PC-3 (cell line): ENCODE measurements around the gene PFKFB2. TPM values are rescaled to one million over a fixed set of nuclear protein-coding genes. Genes with fewer than 3 reads are reported as not detected.

Experiments
- ATAC-seq: fragments of 200-7000 bp; cut with Tn5 transposase; 2 replicates; pipeline ENCODE4 v1.9.1; 2020; ENCODE audit warnings: mild to moderate bottlenecking, moderate library complexity
- BruUV-seq: library from RNA; stranded (reverse); fragments of 400-500 nt; replicated peaks from 2 replicates; lab custom pipeline; 2021; lab: Mats Ljungman, UMichigan
- CTCF ChIA-PET: fragments of 300-600 bp; sonication (Branson Sonifier 250); formaldehyde crosslinking; loops from one replicate; lab custom pipeline; 2022; ENCODE audit warnings: antibody characterized with exemption; lab: Charles Lee
- POLR2A ChIA-PET: fragments of 300-600 bp; sonication (Branson Sonifier 250); formaldehyde crosslinking; loops from one replicate; lab custom pipeline; 2022; ENCODE audit warnings: antibody characterized with exemption; ENCODE audit not compliant: unreplicated experiment; lab: Charles Lee
- DNase-seq: peaks from one replicate; pipeline ENCODE4 v3.0.0-alpha.2; 2015
- H2AFZ ChIP-seq: fragments of 300-600 bp; sonication (generic); 2 replicates; pipeline ENCODE4 v1.6.0; 2016; ENCODE audit warnings: antibody characterized with exemption, low read length
- H3F3A ChIP-seq: fragments of 300-600 bp; sonication (generic); one replicate; pipeline ENCODE4 v1.6.0; 2017; ENCODE audit warnings: antibody characterized with exemption, low read length, control low read depth, mild to moderate bottlenecking; ENCODE audit not compliant: unreplicated experiment
- H3K27ac ChIP-seq: fragments of 300-600 bp; sonication (generic); 2 replicates; pipeline ENCODE4 v1.5.1; 2016; ENCODE audit warnings: mild to moderate bottlenecking, low read length
- H3K27me3 ChIP-seq: fragments of 300-600 bp; sonication (generic); 2 replicates; pipeline ENCODE4 v1.6.1; 2016; ENCODE audit warnings: low read length, mixed read lengths
- H3K36me3 ChIP-seq: fragments of 300-600 bp; sonication (generic); 2 replicates; pipeline ENCODE4 v1.6.1; 2016; ENCODE audit warnings: low read depth, mixed run types, low read length, mixed read lengths
- H3K4me1 ChIP-seq: fragments of 300-600 bp; sonication (generic); 2 replicates; pipeline ENCODE4 v1.5.1; 2016; ENCODE audit warnings: low read length; ENCODE audit not compliant: insufficient read depth
- H3K4me2 ChIP-seq: fragments of 300-600 bp; sonication (generic); 2 replicates; pipeline ENCODE4 v1.6.0; 2016; ENCODE audit warnings: low read length
- H3K4me3 ChIP-seq: fragments of 300-600 bp; sonication (generic); 2 replicates; pipeline ENCODE4 v1.5.1; 2016; ENCODE audit warnings: mild to moderate bottlenecking, low read length, mixed read lengths
- H3K79me2 ChIP-seq: fragments of 300-600 bp; sonication (generic); 2 replicates; pipeline ENCODE4 v1.6.1; 2017; ENCODE audit warnings: low read length, mixed read lengths
- H3K9ac ChIP-seq: fragments of 300-600 bp; sonication (generic); 2 replicates; pipeline ENCODE4 v1.6.0; 2016; ENCODE audit warnings: mild to moderate bottlenecking, low read length
- H3K9me2 ChIP-seq: fragments of 300-600 bp; sonication (generic); replicated peaks from 2 replicates; pipeline ENCODE4 v1.6.1; 2016; ENCODE audit warnings: mixed run types, low read length, mixed read lengths
- H3K9me3 ChIP-seq: fragments of 300-600 bp; sonication (generic); 2 replicates; pipeline ENCODE4 v1.6.1; 2016; ENCODE audit warnings: low read length, mixed read lengths
- H4K20me1 ChIP-seq: fragments of 300-600 bp; sonication (generic); 2 replicates; pipeline ENCODE4 v1.6.1; 2016; ENCODE audit warnings: low read length, mixed read lengths
- EZH2 ChIP-seq: fragments of 300-600 bp; sonication (generic); IDR thresholded peaks from one replicate; pipeline ENCODE4 v1.6.1; 2017; ENCODE audit warnings: antibody characterized with exemption, mild to moderate bottlenecking, low read length; ENCODE audit not compliant: unreplicated experiment
- EZH2phosphoT487 ChIP-seq: fragments of 300-600 bp; sonication (generic); IDR thresholded peaks from 2 replicates; pipeline ENCODE4 v1.6.1; 2018; ENCODE audit warnings: mild to moderate bottlenecking, antibody characterized with exemption, low read length, borderline replicate concordance
- intact Hi-C: fragments of 100-400 bp; cut with micrococcal nuclease; formaldehyde crosslinking; loops from 2 replicates; pipeline ENCODE4 v1.9.0; 2023
- total RNA-seq: library from RNA; depleted of rRNA; stranded (reverse); fragments of >200 nt; gene quantifications from 2 replicates; pipeline ENCODE4 v1.2.3, GENCODE V29; 2014; rRNA removed
- TF ChIP-seq, protein P1 (sequence below): fragments of 300-600 bp; sonication (generic); conservative IDR thresholded peaks from 2 replicates; pipeline ENCODE4 v1.5.1; 2017; ENCODE audit warnings: antibody characterized with exemption, low read depth, mild to moderate bottlenecking, low read length

Gene PFKFB2
- total RNA-seq, 1 experiment from 2014 or later, result 48.6 TPM

DNA sequence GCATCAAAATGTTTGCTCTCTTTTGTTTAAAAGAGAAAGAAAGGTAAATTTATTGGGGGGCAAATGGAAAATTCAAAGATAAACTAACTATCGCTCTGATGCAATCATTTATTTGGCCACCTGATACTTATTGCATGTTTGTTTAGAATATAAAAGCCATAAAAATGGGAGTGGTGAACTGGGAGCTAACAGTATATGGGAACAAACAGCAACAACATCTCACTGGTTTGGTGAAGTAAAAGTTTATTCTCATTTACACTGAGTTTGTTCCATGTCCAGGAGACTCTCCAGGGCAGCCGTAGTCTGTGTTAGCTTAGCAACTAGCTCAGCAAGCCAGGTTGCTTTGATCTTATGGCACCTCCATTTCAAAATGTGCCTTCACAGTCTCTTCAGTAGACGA is 71.3 kb downstream of the PFKFB2 start:
- BruUV-seq, result no TSS peak
- H3K4me1 ChIP-seq, result no peaks in the 10 kb centered on the region
- H3K4me3 ChIP-seq, result no peak overlapping the region
- intact Hi-C loops, result no loop called here
- peaks cover 9% of the 10 kb centered on the region for H3K9me3 ChIP-seq
- no peak overlapping the region for H3K27ac ChIP-seq
- no peaks in the 10 kb centered on the region for H3K27me3 ChIP-seq
- peaks cover 2% of the 10 kb centered on the region; the same call in 1 of the 2 replicates for H3K36me3 ChIP-seq
- H3K4me2 ChIP-seq, result no peak overlapping the region
- H4K20me1 ChIP-seq, result no peaks in the 10 kb centered on the region
- DNase-seq (no peak), ATAC-seq (no peak)
- ChIA-PET POLR2A (interaction anchor here (0.6 to 0.7 kb wide), 2 partner anchors 18 to 197 kb away, joined by 5 read pairs; no protein-coding TSS in a partner anchor), CTCF (no interaction called here)
- H3F3A ChIP-seq, result no peaks in the 10 kb centered on the region
- TF ChIP-seq EZH2, result no peak
- no peaks in the 10 kb centered on the region for H3K79me2 ChIP-seq
- no peaks in the 10 kb centered on the region for H3K9me2 ChIP-seq
- no peak overlapping the region for H2AFZ ChIP-seq
- H3K9ac ChIP-seq, result no peak overlapping the region

DNA sequence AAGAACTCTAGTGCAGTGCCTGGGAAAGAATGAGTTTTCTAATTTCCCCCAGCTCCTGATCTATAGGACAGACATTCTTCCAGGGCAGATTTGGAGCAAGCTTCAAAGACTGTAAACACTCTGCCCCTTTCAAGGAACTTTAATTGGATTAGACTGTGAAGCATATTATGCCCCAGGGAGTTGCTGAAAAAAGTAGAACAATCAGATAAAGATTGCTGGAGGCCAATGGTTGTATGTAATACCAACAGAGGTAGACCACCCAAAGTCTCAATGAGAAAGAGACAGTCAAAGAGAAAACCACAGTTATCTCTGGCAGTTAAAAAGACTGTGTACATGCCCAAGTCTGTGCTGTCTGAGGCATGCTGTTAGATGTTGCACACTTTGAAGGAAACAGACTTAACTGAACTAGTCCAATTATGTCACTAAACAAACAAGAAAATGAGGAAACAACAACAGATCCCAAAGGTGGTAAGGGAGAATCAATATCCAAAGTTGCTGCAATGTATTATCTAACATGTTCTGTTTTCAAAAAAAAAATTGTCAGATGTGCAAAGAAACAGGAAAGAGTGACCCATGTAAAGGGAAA is 75.4 kb downstream of the PFKFB2 start:
- Histone ChIP-seq H3K27me3 (no peaks in the 10 kb centered on the region), H3K9me2 (no peaks in the 10 kb centered on the region), H4K20me1 (no peaks in the 10 kb centered on the region), H3K4me2 (no peak overlapping the region), H3K79me2 (no peaks in the 10 kb centered on the region), H3F3A (no peaks in the 10 kb centered on the region), H3K4me1 (no peaks in the 10 kb centered on the region), H3K27ac (no peak overlapping the region), H2AFZ (no peak overlapping the region), H3K9ac (no peak overlapping the region), H3K9me3 (peaks cover 10% of the 10 kb centered on the region), H3K4me3 (no peak overlapping the region), H3K36me3 (peaks cover 3% of the 10 kb centered on the region; the same call in 1 of the 2 replicates)
- no peak for ATAC-seq
- TF ChIP-seq EZH2 (no peak), EZH2phosphoT487 (no peak)
- TF ChIP-seq, protein P1, sequence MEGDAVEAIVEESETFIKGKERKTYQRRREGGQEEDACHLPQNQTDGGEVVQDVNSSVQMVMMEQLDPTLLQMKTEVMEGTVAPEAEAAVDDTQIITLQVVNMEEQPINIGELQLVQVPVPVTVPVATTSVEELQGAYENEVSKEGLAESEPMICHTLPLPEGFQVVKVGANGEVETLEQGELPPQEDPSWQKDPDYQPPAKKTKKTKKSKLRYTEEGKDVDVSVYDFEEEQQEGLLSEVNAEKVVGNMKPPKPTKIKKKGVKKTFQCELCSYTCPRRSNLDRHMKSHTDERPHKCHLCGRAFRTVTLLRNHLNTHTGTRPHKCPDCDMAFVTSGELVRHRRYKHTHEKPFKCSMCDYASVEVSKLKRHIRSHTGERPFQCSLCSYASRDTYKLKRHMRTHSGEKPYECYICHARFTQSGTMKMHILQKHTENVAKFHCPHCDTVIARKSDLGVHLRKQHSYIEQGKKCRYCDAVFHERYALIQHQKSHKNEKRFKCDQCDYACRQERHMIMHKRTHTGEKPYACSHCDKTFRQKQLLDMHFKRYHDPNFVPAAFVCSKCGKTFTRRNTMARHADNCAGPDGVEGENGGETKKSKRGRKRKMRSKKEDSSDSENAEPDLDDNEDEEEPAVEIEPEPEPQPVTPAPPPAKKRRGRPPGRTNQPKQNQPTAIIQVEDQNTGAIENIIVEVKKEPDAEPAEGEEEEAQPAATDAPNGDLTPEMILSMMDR, result no peak
- no TSS peak for BruUV-seq
- intact Hi-C loops, result no loop called here
- ChIA-PET CTCF (interaction anchor here (0.7 kb wide), 1 partner anchor 209 kb away, joined by 3 read pairs; no protein-coding TSS in a partner anchor), POLR2A (no interaction called here)
- no peak for DNase-seq

DNA sequence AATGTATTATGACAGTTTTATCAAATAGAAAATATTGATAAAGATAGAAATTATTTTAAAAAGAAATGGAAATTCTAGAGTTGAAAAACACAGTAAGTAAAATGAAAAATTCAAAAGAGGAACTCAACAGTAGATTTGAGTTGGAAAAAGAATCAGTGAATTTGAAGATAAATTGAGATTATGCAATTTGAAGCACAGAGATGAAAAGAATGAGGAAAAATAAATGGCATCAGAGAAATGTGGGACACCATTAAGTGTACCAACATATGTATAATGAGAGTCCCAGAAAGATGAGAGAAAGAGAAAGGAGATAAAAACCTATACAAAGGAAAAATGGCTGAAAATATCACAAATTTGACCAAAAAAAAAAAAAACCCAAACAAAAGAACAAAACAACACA is 76.0 kb downstream of the PFKFB2 start:
- Histone ChIP-seq H3K79me2 (no peaks in the 10 kb centered on the region), H3K9me2 (no peaks in the 10 kb centered on the region), H3K4me2 (no peak overlapping the region), H3K4me3 (no peak overlapping the region), H3K4me1 (no peaks in the 10 kb centered on the region), H4K20me1 (no peaks in the 10 kb centered on the region), H3K36me3 (peaks cover 3% of the 10 kb centered on the region; the same call in 1 of the 2 replicates), H3K27me3 (no peaks in the 10 kb centered on the region), H3F3A (no peaks in the 10 kb centered on the region), H3K27ac (no peak overlapping the region), H3K9ac (no peak overlapping the region), H3K9me3 (peaks cover 10% of the 10 kb centered on the region), H2AFZ (no peak overlapping the region)
- ATAC-seq (no peak), DNase-seq (no peak)
- POLR2A ChIA-PET, result no interaction called here
- CTCF ChIA-PET, result interaction anchor here (0.7 kb wide), 1 partner anchor 210 kb away, joined by 3 read pairs; no protein-coding TSS in a partner anchor
- TF ChIP-seq EZH2phosphoT487 (no peak), EZH2 (no peak)
- TF ChIP-seq, protein P1, result no peak
- no TSS peak for BruUV-seq
- intact Hi-C loops, result no loop called here

Other genes starting within 250 kb of the PFKFB2 start
- gene IL20, start 187.7 kb upstream of the PFKFB2 start, total RNA-seq, result not detected in 2 replicates
- 1.8 and 1.9 TPM in 2 replicates for gene IL24, start 155.8 kb upstream of the PFKFB2 start, total RNA-seq
- gene FCMR, start 131.3 kb upstream of the PFKFB2 start, total RNA-seq, result 1.5 and 4.6 TPM in 2 replicates
- gene PIGR, start 106.8 kb upstream of the PFKFB2 start, total RNA-seq, result not detected in 2 replicates
- gene FCAMR, start 82.8 kb upstream of the PFKFB2 start, total RNA-seq, result not detected in 2 replicates
- 34.9 and 36.2 TPM in 2 replicates for gene C1orf116, start 20.5 kb upstream of the PFKFB2 start, total RNA-seq
- 54.0 and 63.9 TPM in 2 replicates for gene YOD1, start 2.1 kb upstream of the PFKFB2 start, total RNA-seq
- gene C4BPB, start 35.6 kb downstream of the PFKFB2 start, total RNA-seq, result not detected in 2 replicates
- gene C4BPA, start 51.0 kb downstream of the PFKFB2 start, total RNA-seq, result not detected in 2 replicates